GM13976 (cell line): ENCODE data around the gene GALNT10.

Experiments used
- DNase-seq: peaks from one replicate; pipeline ENCODE4 v3.0.0; 2012; ENCODE audit warnings: low spot score
- in situ Hi-C: fragments of 300-500 bp; cut with MboI; formaldehyde crosslinking; loops from one replicate; pipeline ENCODE4 v1.12.0; 2022; ENCODE audit warnings: low sequenced_read_pairs, mixed read lengths, inconsistent platforms; ENCODE audit not compliant: unreplicated experiment
- TF ChIP-seq, protein P1 (sequence below): IDR thresholded peaks from 2 replicates; pipeline ENCODE4 v1.5.1; 2012; ENCODE audit warnings: borderline replicate concordance, mild to moderate bottlenecking; ENCODE audit not compliant: insufficient read depth; ENCODE audit errors: extremely low read depth, missing control alignments, control extremely low read depth

Gene GALNT10

DNA sequence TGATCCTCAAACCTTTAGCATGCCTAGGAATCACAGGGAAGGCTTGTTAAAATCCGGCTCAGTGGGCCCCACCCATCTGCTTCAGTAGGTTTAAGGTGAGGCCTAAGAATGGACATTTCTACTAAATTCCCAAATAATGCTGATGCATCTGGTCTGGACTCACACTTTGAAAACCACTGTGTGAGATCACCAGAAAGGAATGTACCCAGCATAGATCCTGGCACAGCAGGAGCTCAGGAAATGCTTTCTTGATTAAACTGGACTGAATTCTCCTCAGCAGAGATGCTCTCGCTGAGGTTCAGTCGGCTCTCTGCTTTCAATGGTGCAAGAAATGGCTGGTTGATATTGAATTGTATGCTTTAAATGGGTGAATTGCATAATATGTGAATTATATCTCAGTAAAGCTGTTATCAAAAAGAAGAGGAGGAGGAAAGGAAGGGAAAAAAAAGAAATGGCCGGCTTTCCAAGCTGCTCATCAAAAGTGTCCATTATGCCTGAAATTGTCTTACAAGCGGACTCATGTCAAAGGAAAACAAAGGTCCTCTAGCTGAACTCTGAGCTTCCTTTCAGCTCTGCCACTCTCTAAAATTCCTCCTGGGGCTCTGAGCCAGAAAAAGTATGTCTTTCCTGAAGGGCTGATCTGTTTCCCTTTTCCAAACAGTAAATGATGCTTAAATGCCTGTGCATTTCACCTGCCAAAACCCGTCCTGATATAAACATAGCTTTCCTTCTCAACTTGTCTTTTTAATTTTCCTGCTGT lies 177.7 kb downstream of the GALNT10 start:
- DNase-seq = no peak
- TF ChIP-seq, protein P1, sequence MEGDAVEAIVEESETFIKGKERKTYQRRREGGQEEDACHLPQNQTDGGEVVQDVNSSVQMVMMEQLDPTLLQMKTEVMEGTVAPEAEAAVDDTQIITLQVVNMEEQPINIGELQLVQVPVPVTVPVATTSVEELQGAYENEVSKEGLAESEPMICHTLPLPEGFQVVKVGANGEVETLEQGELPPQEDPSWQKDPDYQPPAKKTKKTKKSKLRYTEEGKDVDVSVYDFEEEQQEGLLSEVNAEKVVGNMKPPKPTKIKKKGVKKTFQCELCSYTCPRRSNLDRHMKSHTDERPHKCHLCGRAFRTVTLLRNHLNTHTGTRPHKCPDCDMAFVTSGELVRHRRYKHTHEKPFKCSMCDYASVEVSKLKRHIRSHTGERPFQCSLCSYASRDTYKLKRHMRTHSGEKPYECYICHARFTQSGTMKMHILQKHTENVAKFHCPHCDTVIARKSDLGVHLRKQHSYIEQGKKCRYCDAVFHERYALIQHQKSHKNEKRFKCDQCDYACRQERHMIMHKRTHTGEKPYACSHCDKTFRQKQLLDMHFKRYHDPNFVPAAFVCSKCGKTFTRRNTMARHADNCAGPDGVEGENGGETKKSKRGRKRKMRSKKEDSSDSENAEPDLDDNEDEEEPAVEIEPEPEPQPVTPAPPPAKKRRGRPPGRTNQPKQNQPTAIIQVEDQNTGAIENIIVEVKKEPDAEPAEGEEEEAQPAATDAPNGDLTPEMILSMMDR = no peak
- in situ Hi-C loops = no loop called here

DNA sequence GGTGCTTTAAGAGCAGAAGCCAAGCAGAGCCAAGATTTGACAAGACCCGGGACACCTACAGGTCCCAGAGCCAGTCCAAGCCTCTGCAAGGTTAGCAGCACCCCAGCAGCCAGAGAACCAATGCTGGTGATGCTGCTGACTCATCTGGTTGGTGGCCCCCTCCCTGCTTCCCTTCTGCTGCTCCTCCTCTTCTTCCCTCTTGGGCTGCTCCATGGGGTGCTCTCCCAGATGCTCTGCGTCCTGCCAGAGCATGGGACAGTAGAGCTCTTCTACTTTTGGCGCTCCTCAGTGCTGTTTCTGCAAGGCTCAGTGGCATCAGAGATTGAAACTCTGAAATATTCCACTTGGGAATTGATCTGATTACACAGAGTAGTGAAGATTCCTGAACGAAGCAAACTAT lies 179.1 kb downstream of the GALNT10 start:
- no peak for DNase-seq
- TF ChIP-seq, protein P1 = no peak
- in situ Hi-C loops = no loop called here

DNA sequence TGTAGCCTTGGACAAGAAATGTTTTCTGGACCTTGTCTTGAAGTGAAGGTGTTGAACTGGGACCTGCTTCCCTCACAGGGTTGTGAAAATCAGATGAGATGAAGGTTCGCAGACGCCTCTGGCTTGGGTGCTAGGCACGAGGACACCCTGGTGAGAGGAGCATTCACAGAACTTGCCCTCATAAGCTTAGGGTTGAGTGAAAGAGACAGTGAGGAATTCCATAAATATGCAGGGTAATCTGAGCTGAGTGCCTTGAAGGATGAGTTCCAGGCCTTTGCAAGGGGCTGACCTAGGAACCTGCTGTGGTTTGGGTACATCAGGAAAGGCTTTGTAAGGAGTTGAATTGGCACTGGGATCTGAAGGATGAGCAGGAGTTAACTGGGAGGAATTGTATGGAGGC lies 179.6 kb downstream of the GALNT10 start:
- DNase-seq = no peak
- in situ Hi-C loops = no loop called here
- TF ChIP-seq, protein P1 = no peak

DNA sequence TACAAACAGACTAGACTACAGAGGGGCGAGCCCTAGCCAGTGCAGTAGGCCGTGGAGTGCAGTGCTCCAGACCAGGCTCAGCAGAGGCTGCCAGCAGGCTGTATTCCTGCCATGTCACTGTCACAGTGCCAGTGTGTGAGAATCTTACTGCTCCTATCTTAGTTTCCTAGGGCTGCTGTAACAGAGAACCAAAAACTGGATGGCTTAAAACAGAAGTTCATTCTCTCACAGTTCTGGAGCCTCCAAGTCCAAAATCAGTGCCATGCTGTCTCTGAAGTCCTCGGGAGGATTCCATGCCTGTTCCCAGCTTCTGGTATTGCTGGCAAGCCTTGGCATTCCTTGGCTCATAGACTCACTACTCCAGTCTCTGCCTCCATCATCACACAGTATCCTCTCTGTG lies 180.3 kb downstream of the GALNT10 start:
- DNase-seq = no peak
- TF ChIP-seq, protein P1 = no peak

DNA sequence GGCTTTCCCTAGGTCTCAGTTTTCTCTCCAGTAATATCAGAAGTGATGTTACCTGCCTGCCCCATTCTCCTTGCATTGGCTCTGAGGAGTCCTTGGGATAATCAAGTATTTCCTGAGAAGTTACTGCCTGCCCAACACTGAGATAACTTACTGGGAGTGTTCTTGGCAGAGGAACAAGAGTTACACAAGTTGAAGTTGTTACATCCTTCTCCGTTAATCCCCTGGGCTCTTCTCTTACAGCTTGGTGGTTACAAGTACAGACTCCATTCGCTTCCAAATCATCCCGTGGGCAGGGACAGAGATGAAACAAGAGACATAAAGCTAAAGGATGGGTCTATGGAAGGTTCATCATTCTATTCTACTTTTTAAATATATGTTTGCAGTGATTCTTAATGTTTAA lies 181.2 kb downstream of the GALNT10 start:
- TF ChIP-seq, protein P1 = no peak
- in situ Hi-C loops = no loop called here
- no peak for DNase-seq

More for the DNA sequence above, 180.3 kb downstream of the GALNT10 start:
- in situ Hi-C loops = no loop called here

DNA sequence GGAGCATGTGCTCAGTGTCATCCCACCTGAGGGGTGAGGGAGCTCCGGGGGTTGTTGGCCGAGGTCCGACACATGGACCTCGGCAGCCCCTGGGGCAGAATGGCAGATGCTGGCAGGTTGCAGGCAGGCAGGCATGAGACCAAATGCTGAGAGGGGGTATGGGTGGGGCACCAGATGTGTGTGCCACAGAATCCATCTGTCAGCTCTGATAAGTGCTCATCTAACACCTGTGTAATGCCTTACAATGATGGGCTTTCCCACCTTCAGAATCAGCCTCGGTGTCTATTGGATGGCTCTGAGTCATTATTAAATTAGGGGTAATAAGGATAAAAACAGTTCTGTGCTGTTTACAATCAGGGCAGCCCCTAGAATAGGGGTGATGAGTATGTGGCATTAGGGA lies 182.1 kb downstream of the GALNT10 start:
- in situ Hi-C loops = no loop called here
- DNase-seq = no peak

More for the DNA sequence above, 182.1 kb downstream of the GALNT10 start:
- TF ChIP-seq, protein P1 = no peak
